Uterus (tissue), 2 donors: ENCODE measurements around the gene PDE4D.

Experiments used
- POLR2A ChIP-seq, 2 donors: fragments of 450-650 bp; IDR thresholded peaks; one replicate each; pipeline ENCODE4 v1.6.1; 2016; ENCODE audit warnings: antibody characterized with exemption in 2 of 2, mild to moderate bottlenecking in 1 of 2, moderate library complexity in 1 of 2
- TF ChIP-seq, protein P1 (sequence below), 4 experiments: fragments of 200-600 bp in 2 of 4; fragments of 450-650 bp in 2 of 4; sonication (generic) in 2 of 4; IDR thresholded peaks; one replicate each; pipeline ENCODE4 v1.5.1; 2016 to 2019; ENCODE audit warnings: antibody characterized with exemption in 4 of 4, mild to moderate bottlenecking in 2 of 4, moderate library complexity in 1 of 4

DNA sequence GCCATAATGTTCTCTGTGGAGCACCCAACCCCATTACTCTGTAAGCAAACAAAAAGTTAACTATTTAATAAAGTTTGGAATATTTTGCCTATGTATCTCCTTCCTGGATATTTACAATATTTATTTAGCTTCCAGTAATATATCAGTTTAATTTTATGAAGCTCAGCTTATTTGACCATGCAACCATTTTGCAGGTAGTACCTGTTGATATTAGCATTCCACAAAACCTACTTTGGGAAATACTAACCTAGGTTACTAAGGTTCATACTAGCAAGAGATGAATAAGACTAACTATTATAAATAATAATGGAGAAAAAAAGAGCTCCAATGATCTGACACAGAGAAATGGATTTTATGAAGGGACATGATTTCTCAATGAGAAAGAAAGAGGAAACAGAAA lies 506.4 kb downstream of the PDE4D start:
- TF ChIP-seq, protein P1, sequence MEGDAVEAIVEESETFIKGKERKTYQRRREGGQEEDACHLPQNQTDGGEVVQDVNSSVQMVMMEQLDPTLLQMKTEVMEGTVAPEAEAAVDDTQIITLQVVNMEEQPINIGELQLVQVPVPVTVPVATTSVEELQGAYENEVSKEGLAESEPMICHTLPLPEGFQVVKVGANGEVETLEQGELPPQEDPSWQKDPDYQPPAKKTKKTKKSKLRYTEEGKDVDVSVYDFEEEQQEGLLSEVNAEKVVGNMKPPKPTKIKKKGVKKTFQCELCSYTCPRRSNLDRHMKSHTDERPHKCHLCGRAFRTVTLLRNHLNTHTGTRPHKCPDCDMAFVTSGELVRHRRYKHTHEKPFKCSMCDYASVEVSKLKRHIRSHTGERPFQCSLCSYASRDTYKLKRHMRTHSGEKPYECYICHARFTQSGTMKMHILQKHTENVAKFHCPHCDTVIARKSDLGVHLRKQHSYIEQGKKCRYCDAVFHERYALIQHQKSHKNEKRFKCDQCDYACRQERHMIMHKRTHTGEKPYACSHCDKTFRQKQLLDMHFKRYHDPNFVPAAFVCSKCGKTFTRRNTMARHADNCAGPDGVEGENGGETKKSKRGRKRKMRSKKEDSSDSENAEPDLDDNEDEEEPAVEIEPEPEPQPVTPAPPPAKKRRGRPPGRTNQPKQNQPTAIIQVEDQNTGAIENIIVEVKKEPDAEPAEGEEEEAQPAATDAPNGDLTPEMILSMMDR (IDR thresholded peaks at IDR 0.05): no peak
- no peak for TF ChIP-seq POLR2A (IDR thresholded peaks at IDR 0.05)
